NCI-H2107 treated with DMSO at 0.1 percent for 48 hours (cell line): Measurements from ENCODE around the gene PAMR1.
"Not testable (repeated sequence)": the region's sequence is repeated elsewhere in the genome, so short reads cannot be mapped to it uniquely, and the experiment has no call there.

ENCODE experiments used
- DNase-seq: peaks from one replicate; lab custom pipeline; 2025; ENCODE audit not compliant: unreplicated experiment; lab: John Stamatoyannopoulos, UW

Gene PAMR1

GRCh38 chr11:35543481-35543880 is 18.1 kb upstream of the PAMR1 start:
- DNase-seq = no peak

- DNase-seq = no peak
Observed at GRCh38 chr11:35541621-35542375, 16.4 kb upstream of the PAMR1 start.

GRCh38 chr11:35540526-35540925 is 15.1 kb upstream of the PAMR1 start:
- no peak for DNase-seq

DNA sequence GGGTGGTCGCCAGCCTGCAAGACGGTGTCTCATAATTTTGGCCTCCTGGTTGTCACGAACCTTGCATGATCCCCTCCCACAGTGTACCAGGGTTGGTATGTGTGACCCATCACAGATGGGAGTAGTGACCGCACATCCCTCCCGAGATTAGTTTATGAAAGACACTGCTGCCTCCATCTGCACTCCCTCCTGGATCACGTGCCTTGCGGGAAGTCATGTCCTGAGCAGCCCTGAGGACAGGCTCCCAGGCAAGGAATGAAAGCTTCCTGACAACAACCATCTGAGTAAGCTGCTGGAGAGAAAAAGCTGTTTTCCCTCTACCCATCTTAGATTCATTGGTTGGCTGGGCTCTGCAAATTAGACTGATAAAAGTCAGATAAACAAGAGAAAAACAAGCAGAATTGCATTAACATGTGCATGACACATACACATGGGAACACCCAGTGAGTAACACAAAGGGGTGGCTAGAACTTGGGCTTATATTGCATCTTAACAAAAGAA is 14.4 kb upstream of the PAMR1 start:
- no peak for DNase-seq

DNA sequence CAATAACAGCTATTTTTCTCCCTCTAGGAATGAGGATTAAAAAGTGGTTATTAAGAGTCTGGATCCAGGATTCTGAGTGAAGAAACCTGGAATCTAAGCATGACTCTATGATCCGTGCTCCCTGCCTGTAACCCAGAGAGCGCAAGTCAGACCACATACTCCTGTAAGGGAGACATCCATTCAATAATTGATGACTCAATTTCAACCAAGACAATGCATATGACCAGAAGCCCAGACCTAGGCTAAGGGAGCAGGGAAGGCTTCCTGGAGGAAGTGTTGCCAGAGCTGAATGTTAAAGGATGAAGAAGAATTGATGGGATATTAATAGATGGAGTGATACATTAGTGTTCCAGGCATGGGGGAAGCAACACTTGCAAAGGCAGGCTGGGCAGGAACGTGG is 13.8 kb upstream of the PAMR1 start:
- DNase-seq = no peak

GRCh38 chr11:35536470-35536869 is 11.1 kb upstream of the PAMR1 start:
- DNase-seq = no peak

DNA sequence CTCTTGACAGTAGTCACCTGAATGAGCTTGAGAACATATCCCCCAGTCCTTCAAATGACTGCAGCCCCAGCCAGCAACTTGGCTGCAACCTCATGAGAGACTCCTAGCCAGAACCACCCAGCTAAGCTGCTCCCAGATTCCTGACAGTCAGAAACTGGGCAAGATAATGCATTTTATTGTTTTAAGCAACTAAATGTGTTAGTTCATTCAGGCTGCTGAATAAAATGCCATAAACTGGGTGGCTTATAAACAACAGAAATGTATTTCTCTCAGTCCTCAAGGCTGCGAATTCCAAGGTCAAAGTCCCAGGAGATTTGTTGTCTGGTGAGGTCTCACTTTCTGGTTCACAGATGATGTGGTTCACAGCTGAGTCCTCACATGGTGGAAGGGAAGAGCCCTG is 5.8 kb upstream of the PAMR1 start:
- DNase-seq = no peak

GRCh38 chr11:35529971-35530495 is 4.6 kb upstream of the PAMR1 start:
- DNase-seq = no peak

GRCh38 chr11:35526370-35526792 is 965 bp upstream of the PAMR1 start:
- DNase-seq = no peak

DNA sequence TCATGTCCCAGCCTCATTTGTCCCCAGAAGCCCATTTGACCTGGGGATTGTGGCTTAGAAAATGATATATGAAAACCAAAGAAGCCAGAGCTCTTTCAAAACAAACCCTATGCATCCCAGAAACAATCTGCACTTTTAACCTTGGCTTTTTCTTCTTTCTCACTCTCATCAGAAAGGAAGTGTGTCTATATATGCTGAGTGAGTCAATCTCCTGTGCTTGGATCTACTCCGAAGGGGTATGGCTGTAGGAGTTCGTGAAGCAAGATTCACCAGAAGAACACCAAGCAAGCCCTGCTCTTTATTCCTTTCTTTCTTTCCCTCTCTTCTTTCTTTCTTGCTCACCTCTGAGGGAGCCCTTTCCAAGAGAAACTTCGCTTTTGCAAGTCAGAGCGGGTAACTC is 636 bp downstream of the PAMR1 start:
- no peak for DNase-seq

DNA sequence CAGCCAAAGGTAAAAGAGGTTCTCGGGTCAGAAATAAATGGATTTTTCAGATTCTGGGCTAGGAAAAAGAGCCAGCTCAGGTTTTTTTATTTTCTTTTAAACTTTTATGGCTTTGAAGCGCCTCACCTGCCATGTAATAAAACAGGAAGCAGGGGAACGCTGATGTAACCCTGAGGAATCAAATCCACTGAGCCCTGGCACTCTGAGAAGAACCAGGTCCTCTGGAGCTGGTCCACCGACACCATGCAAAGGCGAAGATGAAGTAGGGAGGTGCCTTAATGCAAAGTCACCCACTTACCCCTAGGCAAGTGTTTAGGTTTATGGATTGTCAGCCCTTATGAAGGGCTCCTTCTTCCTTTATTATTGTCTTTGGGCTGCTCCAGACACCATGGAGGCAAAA is 1.6 kb downstream of the PAMR1 start:
- no peak for DNase-seq

DNA sequence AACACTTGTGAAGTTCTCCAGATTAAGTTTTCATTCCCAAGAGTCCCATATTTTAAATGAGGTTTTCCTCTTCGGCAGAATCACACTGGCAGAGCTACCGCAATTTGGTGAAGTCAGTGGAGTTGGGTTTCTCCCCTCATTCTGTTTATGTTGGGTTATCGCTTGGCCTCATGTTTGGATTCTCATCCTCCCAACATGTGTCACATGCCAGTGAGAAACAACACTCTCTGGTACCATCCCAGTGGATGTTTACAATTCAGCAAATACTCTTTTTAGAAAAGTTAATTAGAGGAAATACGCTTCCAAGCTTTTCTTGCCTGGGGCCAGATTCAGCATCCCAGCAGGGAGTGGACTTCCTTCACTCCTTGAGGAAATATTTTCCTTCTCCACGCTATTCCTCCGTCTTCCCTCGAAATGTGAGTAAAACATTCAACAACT is 2.1 kb downstream of the PAMR1 start:
- DNase-seq = no peak

DNA sequence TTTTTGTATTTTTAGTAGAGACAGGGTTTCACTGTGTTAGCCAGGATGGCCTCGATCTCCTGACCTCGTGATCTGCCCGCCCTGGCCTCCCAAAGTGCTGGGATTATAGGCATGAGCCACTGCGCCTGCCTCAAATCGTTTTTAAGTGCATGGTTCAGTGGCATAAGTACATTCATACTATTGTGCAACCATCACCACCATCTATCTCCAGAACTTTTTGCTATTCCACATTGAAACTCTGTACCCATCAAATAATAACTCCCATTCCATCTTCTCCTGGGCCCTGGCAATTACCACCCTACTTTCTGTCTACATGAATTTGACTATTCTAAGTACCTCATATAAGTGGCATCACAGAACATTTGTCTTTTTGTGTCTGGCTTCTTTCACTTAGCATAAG is 3.3 kb downstream of the PAMR1 start:
- not testable (repeated sequence) for DNase-seq

- no peak for DNase-seq
Observed at GRCh38 chr11:35520376-35520775, 5.0 kb downstream of the PAMR1 start.

DNA sequence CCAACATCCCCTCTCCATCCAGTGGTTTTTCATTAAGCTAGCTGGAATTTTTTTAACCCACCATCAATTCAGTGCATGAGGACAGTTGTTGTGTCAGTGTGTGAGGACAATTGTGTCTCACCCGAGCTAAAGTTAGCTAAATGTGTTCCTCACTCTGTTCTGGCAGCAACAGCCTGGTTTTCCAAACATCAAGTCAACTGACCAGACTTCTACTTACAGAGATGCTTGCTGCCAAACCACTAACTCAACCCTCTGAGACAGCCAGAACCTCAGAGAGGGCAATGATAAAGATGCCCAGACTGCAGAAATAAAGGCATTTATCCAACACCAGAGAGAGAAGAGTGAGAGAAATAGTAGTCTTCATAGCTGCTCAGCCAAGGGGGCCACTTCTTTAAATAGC is 6.7 kb downstream of the PAMR1 start:
- DNase-seq = no peak

- DNase-seq = no peak
Observed at GRCh38 chr11:35517481-35517880, 7.9 kb downstream of the PAMR1 start.

DNA sequence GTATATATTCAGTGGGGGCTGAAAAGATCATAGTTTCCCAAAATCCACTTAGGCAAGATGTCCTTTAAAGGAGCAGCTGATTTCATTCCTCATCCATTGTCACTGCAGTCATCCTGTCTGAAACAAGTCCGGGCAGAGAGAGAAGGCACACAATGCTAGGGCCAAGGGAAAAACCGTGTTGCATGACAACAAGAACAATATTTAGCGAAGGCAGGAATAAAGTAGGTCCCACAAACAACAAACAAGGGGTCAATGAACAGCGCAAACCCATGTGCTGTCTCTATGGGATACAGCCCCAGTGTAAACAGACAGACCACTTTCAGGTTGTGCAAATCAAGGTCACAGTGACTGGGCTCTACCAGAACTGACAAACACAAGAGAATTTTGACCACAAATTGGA is 9.0 kb downstream of the PAMR1 start:
- no peak for DNase-seq

DNA sequence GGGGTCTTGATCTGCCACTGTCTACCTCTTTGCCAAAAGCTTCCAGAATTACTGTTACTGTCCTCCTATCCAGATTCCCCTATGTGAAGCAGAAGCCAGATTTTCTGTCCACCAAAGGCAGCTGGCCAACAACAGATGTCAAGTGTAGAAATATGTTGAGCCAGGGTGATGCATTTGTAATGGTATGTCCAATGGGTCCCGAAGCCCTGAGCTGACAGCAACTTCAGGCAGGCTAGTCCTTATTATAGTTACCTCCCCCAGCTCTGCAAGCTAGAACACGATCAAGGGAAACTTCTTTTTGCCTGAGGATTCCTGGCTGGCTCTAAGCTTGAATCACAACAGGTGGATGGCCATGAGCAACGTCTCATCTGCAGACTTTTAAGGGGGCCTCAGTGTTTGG is 10.2 kb downstream of the PAMR1 start:
- no peak for DNase-seq

GRCh38 chr11:35514481-35514880 is 10.9 kb downstream of the PAMR1 start:
- DNase-seq = no peak

- DNase-seq = no peak
Observed at GRCh38 chr11:35511666-35512065, 13.8 kb downstream of the PAMR1 start.

GRCh38 chr11:35507688-35508087 is 17.7 kb downstream of the PAMR1 start:
- no peak for DNase-seq

DNA sequence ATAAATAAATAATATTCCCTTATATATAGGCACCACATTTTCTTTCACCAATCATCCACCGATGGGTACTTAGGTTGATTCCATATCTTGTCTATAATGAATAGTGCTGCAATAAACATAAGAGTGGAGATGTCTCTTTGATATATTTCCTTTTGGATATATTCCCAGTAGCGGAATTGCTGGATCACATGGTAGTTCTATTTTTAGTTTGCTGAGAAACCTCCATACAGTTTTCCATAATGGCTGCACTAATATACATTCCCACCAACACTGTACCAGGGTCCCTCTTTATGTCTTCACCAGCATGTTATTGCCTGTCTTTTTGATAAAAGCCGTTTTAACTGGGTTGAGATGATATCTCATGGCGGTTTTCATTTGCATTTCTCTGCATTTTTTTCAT is 23.6 kb downstream of the PAMR1 start:
- DNase-seq = no peak

DNA sequence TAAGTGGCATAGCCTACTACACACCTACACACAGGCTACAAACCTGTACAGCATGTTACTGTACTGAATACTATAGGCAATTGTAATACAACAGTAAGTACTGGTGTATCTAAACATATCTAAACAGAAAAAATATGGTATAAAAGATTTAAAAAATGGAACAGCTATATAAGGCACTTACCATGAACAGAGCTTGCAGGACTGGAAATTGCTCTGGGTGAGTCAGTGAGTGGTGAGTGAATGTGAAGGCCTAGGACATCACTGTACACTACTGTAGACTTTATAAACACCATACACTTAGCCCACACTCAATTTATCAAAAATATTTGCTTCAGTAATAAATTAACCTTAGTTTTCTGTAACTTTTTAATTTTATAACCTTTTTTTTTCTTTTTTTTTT is 24.7 kb downstream of the PAMR1 start:
- no peak for DNase-seq
